ENCODE data around the gene OSBP. TPM values are rescaled to one million over a fixed set of nuclear protein-coding genes. Genes with fewer than 3 reads are reported as not detected.

OSBP gene
- total and polyA plus RNA-seq, 9 of the 15 experiments (the other 6 are each of a cell fraction or from before 2014, with no cell fraction given): 11.7 to 49.0 (median 28.7) TPM

DNA sequence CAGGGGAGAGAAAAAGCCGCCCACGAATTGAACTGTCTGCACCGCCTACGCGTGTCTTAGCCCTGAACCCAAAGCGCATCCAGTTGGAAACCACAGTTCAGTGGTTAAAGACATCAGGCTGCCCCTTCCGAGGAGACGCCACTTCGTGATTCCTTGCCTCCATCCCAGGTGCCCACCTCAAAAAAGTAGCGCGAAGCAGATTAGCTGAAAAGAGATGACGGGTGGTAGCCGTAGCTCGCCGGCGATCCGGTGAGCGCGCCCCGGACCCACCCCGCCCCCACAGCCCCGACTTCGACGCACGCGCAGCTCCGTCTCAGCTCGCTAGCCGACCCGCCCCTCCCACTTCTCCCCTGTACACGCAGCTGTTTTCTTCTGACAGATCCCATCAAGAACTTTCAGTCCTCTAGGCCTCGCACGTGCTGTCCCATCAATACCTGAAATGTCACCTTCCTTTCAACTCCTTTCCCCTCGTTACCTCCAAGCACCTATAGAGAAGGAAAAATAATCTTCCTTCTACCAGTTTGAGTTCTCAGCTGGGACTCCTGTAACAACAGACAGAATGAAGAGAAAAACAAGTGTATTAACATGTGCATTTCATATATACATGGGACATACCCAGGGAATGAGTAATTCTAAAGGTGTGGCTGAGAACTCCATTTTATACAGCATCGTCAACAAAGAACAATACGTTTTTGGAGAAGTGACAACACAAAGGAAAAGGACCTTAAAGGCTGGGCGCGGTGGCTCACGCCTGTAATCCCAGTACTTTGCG lies 54.7 kb downstream of the OSBP start (continued):
- TF ChIP-seq, protein P1, sequence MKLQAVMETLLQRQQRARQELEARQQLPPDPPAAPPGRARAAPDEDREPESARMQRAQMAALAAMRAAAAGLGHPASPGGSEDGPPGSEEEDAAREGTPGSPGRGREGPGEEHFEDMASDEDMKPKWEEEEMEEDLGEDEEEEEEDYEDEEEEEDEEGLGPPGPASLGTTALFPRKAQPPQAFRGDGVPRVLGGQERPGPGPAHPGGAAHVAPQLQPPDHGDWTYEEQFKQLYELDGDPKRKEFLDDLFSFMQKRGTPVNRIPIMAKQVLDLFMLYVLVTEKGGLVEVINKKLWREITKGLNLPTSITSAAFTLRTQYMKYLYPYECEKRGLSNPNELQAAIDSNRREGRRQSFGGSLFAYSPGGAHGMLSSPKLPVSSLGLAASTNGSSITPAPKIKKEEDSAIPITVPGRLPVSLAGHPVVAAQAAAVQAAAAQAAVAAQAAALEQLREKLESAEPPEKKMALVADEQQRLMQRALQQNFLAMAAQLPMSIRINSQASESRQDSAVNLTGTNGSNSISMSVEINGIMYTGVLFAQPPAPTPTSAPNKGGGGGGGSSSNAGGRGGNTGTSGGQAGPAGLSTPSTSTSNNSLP (IDR thresholded peaks at IDR 0.05; ENCODE audit: borderline replicate concordance, low read depth, low read length): no peak
- TF ChIP-seq KDM1A (IDR thresholded peaks at IDR 0.05) (peak in 1 of 2 experiments; percentile 66; a peak in 2 of 4 replicates), MCM2 (IDR thresholded peaks at IDR 0.05; ENCODE audit: low read depth) (no peak), RBM22 (IDR thresholded peaks at IDR 0.05; ENCODE audit: low read depth, low read length, poor library complexity, severe bottlenecking) (no peak), CBX2 (IDR thresholded peaks at IDR 0.05; ENCODE audit: insufficient read depth, low read length, poor library complexity, severe bottlenecking) (no peak), COPS2 (conservative IDR thresholded peaks at IDR 0.05) (no peak), IFI16 (CRISPR knock-in tag; IDR thresholded peaks at IDR 0.05) (no peak), KLF10 (CRISPR knock-in tag; IDR thresholded peaks at IDR 0.05) (no peak), RCOR1 (IDR thresholded peaks at IDR 0.05; ENCODE audit: borderline replicate concordance in 1 of 2, low read depth in 2 of 2, low read length in 2 of 2) (peak in 1 of 2 experiments; percentile 36; a peak in 1 of 4 replicates), LEF1 (IDR thresholded peaks at IDR 0.05) (peak; percentile 78), CREB1 (IDR thresholded peaks at IDR 0.05) (no peak), CREB1 (CRISPR knock-in tag; IDR thresholded peaks at IDR 0.05) (no peak), TBL1XR1 (IDR thresholded peaks at IDR 0.05; ENCODE audit: low read length in 2 of 2) (no peak), MAFK (IDR thresholded peaks at IDR 0.05; ENCODE audit: low read length) (no peak), MED1 (CRISPR knock-in tag; IDR thresholded peaks at IDR 0.05; ENCODE audit: borderline replicate concordance) (no peak), CBX3 (IDR thresholded peaks at IDR 0.05; ENCODE audit: borderline replicate concordance in 1 of 2, low read length in 2 of 2) (0 out of 3 replicates have a peak, but pooled peaks of 1 of the 2 experiments have one; percentile 10), KLF1 (tag; IDR thresholded peaks at IDR 0.05) (no peak), GATA2 (CRISPR knock-in tag; IDR thresholded peaks at IDR 0.05) (no peak), ZFPM2 (CRISPR knock-in tag; IDR thresholded peaks at IDR 0.05) (no peak), ZNF175 (CRISPR knock-in tag; IDR thresholded peaks at IDR 0.05; ENCODE audit: low read depth) (no peak), SAFB (IDR thresholded peaks at IDR 0.05; ENCODE audit: borderline replicate concordance, low read depth, low read length) (no peak), CBFA2T3 (IDR thresholded peaks at IDR 0.05) (peak; percentile 26; the same call in 1 of the 2 replicates), KAT2B (IDR thresholded peaks at IDR 0.05; ENCODE audit: low read depth, low read length) (no peak), CXXC5 (CRISPR knock-in tag; IDR thresholded peaks at IDR 0.05) (0 out of 2 replicates have a peak, but pooled peaks have one; percentile 27)
- TF ChIP-seq, protein P2, sequence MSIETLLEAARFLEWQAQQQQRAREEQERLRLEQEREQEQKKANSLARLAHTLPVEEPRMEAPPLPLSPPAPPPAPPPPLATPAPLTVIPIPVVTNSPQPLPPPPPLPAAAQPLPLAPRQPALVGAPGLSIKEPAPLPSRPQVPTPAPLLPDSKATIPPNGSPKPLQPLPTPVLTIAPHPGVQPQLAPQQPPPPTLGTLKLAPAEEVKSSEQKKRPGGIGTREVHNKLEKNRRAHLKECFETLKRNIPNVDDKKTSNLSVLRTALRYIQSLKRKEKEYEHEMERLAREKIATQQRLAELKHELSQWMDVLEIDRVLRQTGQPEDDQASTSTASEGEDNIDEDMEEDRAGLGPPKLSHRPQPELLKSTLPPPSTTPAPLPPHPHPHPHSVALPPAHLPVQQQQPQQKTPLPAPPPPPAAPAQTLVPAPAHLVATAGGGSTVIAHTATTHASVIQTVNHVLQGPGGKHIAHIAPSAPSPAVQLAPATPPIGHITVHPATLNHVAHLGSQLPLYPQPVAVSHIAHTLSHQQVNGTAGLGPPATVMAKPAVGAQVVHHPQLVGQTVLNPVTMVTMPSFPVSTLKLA (conservative IDR thresholded peaks at IDR 0.05): peak; percentile 96 to 98
- TF ChIP-seq, protein P3, sequence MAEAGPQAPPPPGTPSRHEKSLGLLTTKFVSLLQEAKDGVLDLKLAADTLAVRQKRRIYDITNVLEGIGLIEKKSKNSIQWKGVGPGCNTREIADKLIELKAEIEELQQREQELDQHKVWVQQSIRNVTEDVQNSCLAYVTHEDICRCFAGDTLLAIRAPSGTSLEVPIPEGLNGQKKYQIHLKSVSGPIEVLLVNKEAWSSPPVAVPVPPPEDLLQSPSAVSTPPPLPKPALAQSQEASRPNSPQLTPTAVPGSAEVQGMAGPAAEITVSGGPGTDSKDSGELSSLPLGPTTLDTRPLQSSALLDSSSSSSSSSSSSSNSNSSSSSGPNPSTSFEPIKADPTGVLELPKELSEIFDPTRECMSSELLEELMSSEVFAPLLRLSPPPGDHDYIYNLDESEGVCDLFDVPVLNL (CRISPR knock-in tag; IDR thresholded peaks at IDR 0.05; ENCODE audit: low read depth): no peak

All from K562 (cell line).